Measurements from ENCODE around the gene CDKAL1. TPM values are rescaled to one million over a fixed set of nuclear protein-coding genes. Genes with fewer than 3 reads are reported as not detected.

Gene CDKAL1
- total and polyA plus RNA-seq, 2 donors (not counting 3 experiments of a cell fraction or from before 2014, with no cell fraction given) = 6.1 to 20.5 TPM

DNA sequence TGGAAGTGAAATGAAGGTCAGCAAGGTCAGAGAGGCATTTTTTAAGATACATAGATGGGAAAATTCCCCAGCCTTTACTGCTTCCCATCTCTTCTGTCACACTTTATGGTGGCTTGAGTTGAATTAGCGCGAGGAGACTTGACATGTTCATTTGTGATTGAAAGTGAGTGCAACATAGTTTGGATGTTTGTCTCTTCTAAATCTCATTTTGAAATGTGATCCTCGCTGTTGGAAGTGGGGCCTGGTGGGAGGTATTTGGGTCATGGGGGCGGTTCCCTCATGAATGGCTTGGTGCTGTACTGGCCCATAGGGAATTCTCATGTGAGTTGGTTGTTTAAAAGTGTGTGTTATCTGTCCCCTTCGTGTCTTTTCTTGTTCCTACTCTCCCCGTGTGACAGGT, 237.2 kb downstream of the CDKAL1 start:
- H3K79me2 ChIP-seq (ENCODE audit: control insufficient read depth, insufficient read depth, low read length) = no peaks in the 10 kb centered on the region
- intact Hi-C loops (cut with micrococcal nuclease) = no loop called here
- POLR2A ChIA-PET = no interaction called here
- CTCF ChIA-PET = interaction anchor here (0.6 kb wide), 1 partner anchor 17 kb away, joined by 3 read pairs; no protein-coding TSS in a partner anchor
- H3K9me3 ChIP-seq (replicated peaks; ENCODE audit: control insufficient read depth, insufficient read depth, low read length) = no peaks in the 10 kb centered on the region
- H3K36me3 ChIP-seq (ENCODE audit: control insufficient read depth in 2 of 2, extremely low read depth in 1 of 2, insufficient read depth in 2 of 2, low read length in 2 of 2) = no peaks in the 10 kb centered on the region
- no peak for TF ChIP-seq FOS (IDR thresholded peaks at IDR 0.05; ENCODE audit: borderline replicate concordance, insufficient read depth, low read length)
- no peak overlapping the region for H3K9ac ChIP-seq (replicated peaks; ENCODE audit: extremely low read depth, insufficient read depth, low read length)
- DNase-seq (ENCODE audit: low read depth, low spot score) = no peak
- BruUV-seq (replicated peaks) = no TSS peak
- H3K27ac ChIP-seq (ENCODE audit: insufficient read depth, low read depth, low read length) = no peak overlapping the region
- H3K4me2 ChIP-seq (ENCODE audit: insufficient read depth, low read length) = no peak overlapping the region
- no peaks in the 10 kb centered on the region for H4K20me1 ChIP-seq (replicated peaks; ENCODE audit: control insufficient read depth, extremely low read depth, insufficient read depth, low read length)
- FAIRE-seq = no peak
- no peak overlapping the region for H2AFZ ChIP-seq (ENCODE audit: low read depth, low read length)
- dilution Hi-C loops (cut with MboI; ENCODE audit: extremely low pct_ligation_motif_present, low sequenced_read_pairs) = no loop called here
- no peaks in the 10 kb centered on the region for H3K4me1 ChIP-seq (ENCODE audit: control insufficient read depth, extremely low read depth, insufficient read depth, low read length)
- no peaks in the 10 kb centered on the region for H3K27me3 ChIP-seq (ENCODE audit: control insufficient read depth in 2 of 2, insufficient read depth in 2 of 2, low read length in 2 of 2)
- H3K4me3 ChIP-seq (replicated peaks in 1 of 3; ENCODE audit: insufficient read depth in 1 of 3, low read depth in 1 of 3, low read length in 3 of 3) = no peak overlapping the region
- H3K9me1 ChIP-seq (replicated peaks; ENCODE audit: control insufficient read depth, extremely low read depth, insufficient read depth, low read length) = no peaks in the 10 kb centered on the region

DNA sequence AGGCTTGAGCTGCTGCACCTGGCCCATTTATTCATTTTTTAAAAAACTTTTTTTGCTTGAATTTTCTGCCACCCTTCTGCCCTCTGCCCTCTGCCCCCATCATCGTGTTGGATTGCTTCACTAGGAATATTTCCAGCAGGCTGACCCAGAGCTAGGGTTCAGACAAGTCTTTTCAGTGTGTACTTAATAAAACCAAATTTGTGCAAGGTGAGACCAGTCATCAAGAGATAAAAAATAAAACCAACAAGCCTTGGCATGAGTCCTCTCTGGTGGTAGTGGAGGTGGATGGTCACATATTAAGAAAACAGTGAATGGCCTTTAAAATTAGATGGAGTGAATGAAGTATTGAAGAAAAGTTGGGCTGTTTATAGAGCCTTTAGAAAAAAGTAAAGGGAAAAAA, 239.6 kb downstream of the CDKAL1 start:
- Histone ChIP-seq H3K4me3 (replicated peaks in 1 of 3; ENCODE audit: insufficient read depth in 1 of 3, low read depth in 1 of 3, low read length in 3 of 3) (no peak overlapping the region), H3K4me2 (ENCODE audit: insufficient read depth, low read length) (no peak overlapping the region), H3K9me1 (replicated peaks; ENCODE audit: control insufficient read depth, extremely low read depth, insufficient read depth, low read length) (no peaks in the 10 kb centered on the region), H3K9me3 (replicated peaks; ENCODE audit: control insufficient read depth, insufficient read depth, low read length) (no peaks in the 10 kb centered on the region), H4K20me1 (replicated peaks; ENCODE audit: control insufficient read depth, extremely low read depth, insufficient read depth, low read length) (no peaks in the 10 kb centered on the region), H3K79me2 (ENCODE audit: control insufficient read depth, insufficient read depth, low read length) (no peaks in the 10 kb centered on the region), H3K36me3 (ENCODE audit: control insufficient read depth in 2 of 2, extremely low read depth in 1 of 2, insufficient read depth in 2 of 2, low read length in 2 of 2) (no peaks in the 10 kb centered on the region), H2AFZ (ENCODE audit: low read depth, low read length) (no peak overlapping the region), H3K27ac (ENCODE audit: insufficient read depth, low read depth, low read length) (no peak overlapping the region), H3K4me1 (ENCODE audit: control insufficient read depth, extremely low read depth, insufficient read depth, low read length) (no peaks in the 10 kb centered on the region), H3K27me3 (ENCODE audit: control insufficient read depth in 2 of 2, insufficient read depth in 2 of 2, low read length in 2 of 2) (no peaks in the 10 kb centered on the region), H3K9ac (replicated peaks; ENCODE audit: extremely low read depth, insufficient read depth, low read length) (no peak overlapping the region)
- dilution Hi-C loops (cut with MboI; ENCODE audit: extremely low pct_ligation_motif_present, low sequenced_read_pairs) (no loop called here), intact Hi-C loops (cut with micrococcal nuclease) (no loop called here)
- CTCF ChIA-PET = interaction anchor here (0.6 kb wide), 1 partner anchor 25 kb away, joined by 3 read pairs; no protein-coding TSS in a partner anchor
- BruUV-seq (replicated peaks) = no TSS peak
- TF ChIP-seq FOS (IDR thresholded peaks at IDR 0.05; ENCODE audit: borderline replicate concordance, insufficient read depth, low read length) = no peak
- no peak for FAIRE-seq
- POLR2A ChIA-PET = no interaction called here
- DNase-seq (ENCODE audit: low read depth, low spot score) = no peak
